ENCODE results near the gene SLC34A1. TPM values are rescaled to one million over a fixed set of nuclear protein-coding genes. Genes with fewer than 3 reads are reported as not detected.

SLC34A1 gene
- total RNA-seq, 1 donor from 2014 or later, result not detected

- Mint-ChIP-seq H3K27ac (no peak overlapping the region), H3K4me3 (no peak overlapping the region), H3K9me3 (no peaks in the 10 kb centered on the region), H3K27me3 (no peaks in the 10 kb centered on the region), H3K36me3 (ENCODE audit: low read depth) (peaks cover 62% of the 10 kb centered on the region), H3K4me1 (peaks cover 62% of the 10 kb centered on the region)
- intact Hi-C loops (cut with micrococcal nuclease), result no loop called here
- TF ChIP-seq CTCF (IDR thresholded peaks at IDR 0.05), result no peak
- ChIA-PET CTCF (interaction anchor here (1.9 kb wide), 1 partner anchor 20 kb away, joined by 5 read pairs; no protein-coding TSS in a partner anchor), POLR2A (interaction anchor here (1.5 to 12.5 kb wide), 2 partner anchors 7 to 12 kb away, joined by 3 to 296 read pairs; partner anchors contain the start of genes GRK6 and PRR7)
- ATAC-seq (ENCODE audit: low read depth), result no peak
- no peak for DNase-seq
Observed at GRCh38 chr5:177433658-177434217, 49.5 kb downstream of the SLC34A1 start.

- no peak for DNase-seq
- CTCF ChIA-PET, result interaction anchor here (1.9 kb wide), 1 partner anchor 20 kb away, joined by 5 read pairs; no protein-coding TSS in a partner anchor
- peaks cover 63% of the 10 kb centered on the region for H3K36me3 Mint-ChIP-seq (ENCODE audit: low read depth)
Observed at GRCh38 chr5:177434437-177434836, 50.2 kb downstream of the SLC34A1 start.

GRCh38 chr5:177434942-177435738 lies 50.9 kb downstream of the SLC34A1 start:
- Mint-ChIP-seq H3K27me3 (no peaks in the 10 kb centered on the region), H3K36me3 (ENCODE audit: low read depth) (peaks cover 70% of the 10 kb centered on the region), H3K27ac (no peak overlapping the region), H3K4me3 (no peak overlapping the region), H3K4me1 (peaks cover 54% of the 10 kb centered on the region), H3K9me3 (no peaks in the 10 kb centered on the region)
- CTCF ChIA-PET, result interaction anchor here (1.9 kb wide), 1 partner anchor 19 kb away, joined by 5 read pairs; no protein-coding TSS in a partner anchor
- ATAC-seq (ENCODE audit: low read depth) (no peak), DNase-seq (no peak)
- intact Hi-C loops (cut with micrococcal nuclease), result no loop called here
- TF ChIP-seq CTCF (IDR thresholded peaks at IDR 0.05), result no peak
- POLR2A ChIA-PET, result interaction anchor here (1.5 to 12.5 kb wide), 2 partner anchors 9 to 10 kb away, joined by 3 to 296 read pairs; partner anchors contain the start of genes GRK6 and PRR7

More at GRCh38 chr5:177434437-177434836, 50.2 kb downstream of the SLC34A1 start:
- Mint-ChIP-seq H3K4me3 (no peak overlapping the region), H3K9me3 (no peaks in the 10 kb centered on the region), H3K27ac (no peak overlapping the region), H3K27me3 (no peaks in the 10 kb centered on the region), H3K4me1 (peaks cover 57% of the 10 kb centered on the region)
- no peak for ATAC-seq (ENCODE audit: low read depth)
- no peak for TF ChIP-seq CTCF (IDR thresholded peaks at IDR 0.05)
- POLR2A ChIA-PET, result interaction anchor here (1.5 to 12.5 kb wide), 2 partner anchors 8 to 11 kb away, joined by 3 to 296 read pairs; partner anchors contain the start of genes GRK6 and PRR7
- intact Hi-C loops (cut with micrococcal nuclease), result no loop called here

GRCh38 chr5:177435847-177436536 lies 51.8 kb downstream of the SLC34A1 start:
- CTCF ChIA-PET, result no interaction called here
- Mint-ChIP-seq H3K4me3 (no peak overlapping the region), H3K27me3 (no peaks in the 10 kb centered on the region), H3K4me1 (peaks cover 46% of the 10 kb centered on the region), H3K27ac (no peak overlapping the region), H3K9me3 (no peaks in the 10 kb centered on the region), H3K36me3 (ENCODE audit: low read depth) (peaks cover 70% of the 10 kb centered on the region)
- intact Hi-C loops (cut with micrococcal nuclease), result no loop called here
- no peak for TF ChIP-seq CTCF (IDR thresholded peaks at IDR 0.05)
- DNase-seq, result no peak
- no peak for ATAC-seq (ENCODE audit: low read depth)
- POLR2A ChIA-PET, result interaction anchor here (3.2 kb wide), 1 partner anchor 9 kb away, joined by 14 read pairs; the partner anchor contains the start of gene GRK6
